Measurements from ENCODE around the gene ALDH1A2.

DNA sequence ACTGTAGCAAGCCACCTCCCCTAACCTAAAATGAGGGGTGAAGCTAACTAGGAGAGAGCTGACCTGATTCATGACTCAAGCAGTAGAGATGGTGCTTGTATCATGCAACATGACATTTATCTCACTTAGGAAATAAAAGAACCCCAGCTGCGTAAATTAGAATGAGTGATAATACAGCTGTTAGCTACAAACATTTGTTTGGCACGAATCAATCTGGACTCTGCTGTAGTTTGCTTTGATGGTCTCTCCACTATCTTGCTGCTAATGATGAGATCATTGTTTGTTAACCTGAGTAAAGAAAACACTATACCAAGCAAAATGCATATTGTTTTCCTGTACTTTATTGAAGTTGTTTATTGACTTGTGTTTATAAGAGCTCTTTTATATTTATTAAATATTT, 92.6 kb downstream of the ALDH1A2 start:
- TF ChIP-seq CTCF (IDR thresholded peaks at IDR 0.05), result no peak
- no peak for TF ChIP-seq POLR2A (IDR thresholded peaks at IDR 0.05)
